GM21737 (cell line): ENCODE data around the gene ZBTB7C.

Experiments
- ATAC-seq: cut with Tn5 transposase; IDR thresholded peaks from one replicate; pipeline ENCODE4 v1.9.1; 2021; ENCODE audit warnings: mild to moderate bottlenecking, moderate library complexity; ENCODE audit not compliant: unreplicated experiment

The ZBTB7C gene

GRCh38 chr18:48265328-48265727, 143.9 kb downstream of the ZBTB7C start:
- no peak for ATAC-seq

DNA sequence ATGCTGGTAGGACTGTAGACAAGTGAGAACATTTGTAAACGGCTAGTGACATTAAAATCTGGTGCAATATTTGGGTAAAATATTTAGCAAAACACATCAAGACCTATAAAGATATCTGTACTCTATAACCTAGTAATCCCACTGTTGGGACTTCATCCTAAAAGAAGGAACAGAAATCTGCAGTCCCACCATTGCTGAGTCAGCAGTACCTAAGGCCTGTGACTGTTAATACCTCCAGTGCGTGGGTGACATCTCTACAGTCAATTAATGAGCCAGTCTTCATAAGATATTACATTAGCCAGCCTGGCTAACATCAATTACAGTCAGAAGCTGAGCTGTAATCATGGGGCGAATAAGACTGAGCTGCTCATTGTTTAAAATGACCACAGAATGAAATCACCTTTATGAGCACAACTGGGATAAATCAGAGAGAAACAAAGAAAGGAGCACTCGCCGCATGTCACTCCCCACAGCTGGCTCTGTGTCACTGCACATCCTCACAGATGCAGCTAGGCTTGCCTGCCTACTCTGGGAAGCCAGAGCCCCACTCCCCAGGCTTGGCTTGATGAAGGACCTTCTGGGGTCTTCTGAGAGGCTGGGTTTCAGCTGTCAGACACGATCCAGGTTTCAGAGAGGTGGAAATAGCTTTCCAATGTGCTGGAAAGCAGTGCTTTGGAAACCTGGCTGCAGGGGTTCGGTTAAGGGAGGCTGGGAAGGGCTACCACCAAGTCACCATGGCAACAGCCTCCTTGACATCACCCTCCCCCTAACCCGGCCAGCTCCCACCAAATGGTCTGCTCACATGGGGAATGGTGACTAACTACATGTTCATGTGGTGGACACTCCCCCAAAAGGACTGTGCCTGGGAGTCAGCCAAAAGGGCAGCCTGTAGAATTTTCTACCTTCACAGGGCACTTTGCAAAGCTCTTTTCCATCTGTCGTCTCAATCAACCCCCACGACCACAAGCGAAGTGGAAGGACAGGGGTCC, 145.0 kb downstream of the ZBTB7C start:
- ATAC-seq, result no peak

- ATAC-seq, result no peak
Measured at GRCh38 chr18:48263192-48263853, 145.9 kb downstream of the ZBTB7C start.

- no peak for ATAC-seq
Measured at GRCh38 chr18:48260237-48260636, 148.9 kb downstream of the ZBTB7C start.

DNA sequence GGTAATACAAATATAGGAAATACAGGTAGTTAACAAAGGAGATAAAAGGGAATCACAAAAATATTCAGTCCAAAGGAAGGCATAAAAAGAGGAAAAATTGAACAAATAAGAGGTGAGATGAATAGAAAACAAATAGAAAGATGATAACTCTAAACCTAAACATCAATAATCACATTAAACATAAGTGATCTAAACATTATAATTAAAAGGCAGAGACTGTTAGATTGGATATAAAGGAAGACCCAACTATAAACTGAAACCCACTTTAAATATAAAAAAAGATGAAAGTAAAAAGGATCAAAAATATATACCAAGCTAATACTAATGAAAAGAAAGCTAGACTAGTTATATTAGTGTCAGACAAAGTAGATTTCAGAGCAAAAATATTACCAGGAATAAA, 152.3 kb downstream of the ZBTB7C start:
- ATAC-seq, result no peak

DNA sequence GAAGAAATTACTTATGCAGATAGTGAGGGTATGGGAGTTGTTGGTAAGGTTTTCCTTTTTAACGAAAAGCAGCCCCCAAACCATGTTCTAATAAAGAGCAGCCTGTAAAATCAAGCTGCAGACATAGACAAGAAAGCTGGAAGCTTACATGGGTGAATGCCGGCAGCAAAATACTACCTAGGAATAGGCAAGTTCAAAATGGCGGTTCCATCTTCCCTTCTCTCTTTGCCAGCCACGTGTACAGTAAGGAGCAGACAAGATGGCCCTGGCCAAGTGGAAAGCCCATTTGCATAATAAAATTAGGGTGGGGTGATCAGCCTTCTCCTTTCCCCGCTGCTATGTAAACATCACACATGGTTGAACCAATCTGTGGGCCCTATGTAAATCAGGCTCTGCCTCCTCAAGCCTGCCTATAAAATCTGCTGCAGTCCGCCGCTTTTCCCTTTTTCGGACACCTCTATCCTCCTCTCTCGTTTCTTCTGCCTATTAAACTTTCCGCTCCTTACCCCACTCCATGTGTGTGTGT, 155.0 kb downstream of the ZBTB7C start:
- no peak for ATAC-seq

DNA sequence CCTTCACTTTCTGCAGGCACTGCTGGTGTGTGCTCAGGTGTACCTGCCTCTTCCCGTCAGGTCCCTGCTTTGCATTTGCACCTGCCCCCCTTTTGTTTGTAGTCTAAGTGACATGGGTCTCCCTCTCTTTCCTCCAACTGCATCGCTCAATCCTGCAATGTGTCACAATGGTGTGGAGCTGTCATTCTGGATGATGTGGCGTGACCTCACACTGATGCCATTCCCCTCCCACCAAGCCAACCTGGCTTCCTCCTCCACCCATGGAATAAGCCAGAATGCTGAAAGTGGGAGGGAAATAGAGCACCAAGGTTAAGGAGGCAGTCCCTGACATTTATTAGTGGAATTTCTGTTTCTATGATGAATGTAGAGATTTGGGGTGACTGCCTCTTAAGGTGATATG, 156.7 kb downstream of the ZBTB7C start:
- no peak for ATAC-seq

DNA sequence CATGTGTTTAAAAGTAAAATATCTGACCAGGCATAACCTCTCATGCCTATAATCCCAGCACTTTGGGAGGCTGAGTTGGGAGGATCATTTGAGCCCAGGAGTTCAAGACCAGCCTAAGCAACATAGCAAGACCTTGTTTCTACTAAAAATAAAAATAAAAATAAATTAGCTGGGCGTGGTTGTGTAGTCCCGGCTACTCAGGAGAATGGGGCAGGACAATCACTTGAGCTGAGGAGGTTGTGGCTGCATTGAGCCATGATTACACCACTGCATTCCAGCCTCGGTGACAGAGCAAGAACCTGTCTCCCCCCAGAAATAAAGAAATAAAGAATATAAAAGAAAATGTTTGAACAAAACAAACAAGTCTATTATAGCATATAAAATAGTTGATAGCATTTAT, 158.3 kb downstream of the ZBTB7C start:
- no peak for ATAC-seq

- ATAC-seq, result no peak
Measured at GRCh38 chr18:48250362-48250907, 158.7 kb downstream of the ZBTB7C start.

DNA sequence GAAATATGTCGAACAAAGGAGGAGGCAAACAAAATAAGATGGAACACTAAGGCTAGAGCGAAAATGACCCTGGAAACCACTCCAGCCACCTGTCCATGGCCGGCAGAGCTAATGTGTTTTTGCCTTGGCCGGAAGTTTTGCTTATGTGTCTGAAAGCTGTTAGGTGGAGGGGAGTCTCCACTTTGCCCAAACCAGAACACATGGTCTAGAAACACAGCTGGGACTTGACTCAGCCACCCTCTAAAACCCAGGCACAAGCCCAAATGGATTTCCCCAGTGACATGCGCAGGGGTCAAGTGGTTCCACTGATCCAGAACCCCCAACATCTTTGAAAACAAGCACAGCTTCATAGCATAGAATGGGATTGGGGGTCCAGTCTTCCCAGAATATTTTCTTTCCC, 159.3 kb downstream of the ZBTB7C start:
- ATAC-seq, result no peak

- ATAC-seq, result no peak
Measured at GRCh38 chr18:48244530-48244929, 164.7 kb downstream of the ZBTB7C start.

DNA sequence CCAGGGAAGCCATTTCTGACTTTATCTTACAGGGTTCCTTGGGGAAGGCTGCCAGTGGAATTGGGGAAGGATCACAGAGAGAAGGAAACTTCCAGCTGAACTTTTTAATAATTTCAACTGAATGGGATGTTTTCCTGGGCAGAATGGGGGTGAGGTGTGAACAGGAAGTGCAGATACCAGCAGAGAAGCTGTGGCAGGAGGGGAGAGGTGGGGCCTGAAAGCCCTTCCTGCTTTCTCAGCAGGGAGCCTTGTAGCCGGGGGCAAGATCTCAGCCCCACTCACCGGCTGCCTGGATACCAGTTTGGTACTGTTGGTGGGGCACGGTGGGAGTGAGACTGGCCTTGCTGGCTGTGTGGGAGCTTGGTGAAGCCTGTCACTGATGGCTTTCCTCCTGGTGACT, 170.5 kb downstream of the ZBTB7C start:
- no peak for ATAC-seq

DNA sequence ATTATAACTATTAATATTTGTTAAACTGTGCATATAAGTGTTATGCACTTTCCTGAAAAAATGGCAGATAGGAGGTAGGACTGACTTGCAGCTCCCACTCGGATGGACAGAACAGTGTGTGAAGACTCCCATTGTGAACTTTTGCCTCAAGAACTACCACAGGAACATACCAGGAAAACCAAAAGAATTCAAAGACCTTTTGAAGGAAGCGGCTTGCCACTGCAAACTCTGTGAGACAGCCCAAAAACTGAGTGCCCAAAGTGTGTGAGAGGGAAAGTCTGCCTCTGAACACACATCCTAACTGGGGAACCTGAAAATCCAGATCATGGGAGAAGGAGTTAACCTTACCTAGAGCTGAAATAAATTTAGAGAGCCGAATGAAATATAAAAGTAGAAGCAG, 171.0 kb downstream of the ZBTB7C start:
- ATAC-seq, result no peak

DNA sequence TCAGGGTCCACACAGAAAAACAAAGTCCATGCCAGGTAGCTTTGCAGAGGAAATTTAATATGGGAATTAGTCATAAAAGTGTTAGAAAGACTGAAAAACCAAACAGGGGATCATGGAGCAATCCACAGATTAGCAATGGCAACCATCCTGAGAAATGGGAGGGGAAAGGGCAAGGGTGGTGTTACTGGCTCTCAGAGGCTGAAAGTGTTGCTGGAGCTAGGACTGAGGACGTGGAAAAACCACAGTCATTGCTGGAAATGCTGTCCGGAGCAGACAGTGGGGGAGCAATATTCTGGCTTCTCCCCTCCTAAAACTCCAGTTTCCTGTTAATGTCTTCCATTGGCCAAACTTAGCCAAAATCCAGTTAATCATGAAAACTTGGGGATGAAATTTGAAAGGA, 172.4 kb downstream of the ZBTB7C start:
- ATAC-seq, result no peak

- ATAC-seq, result no peak
Measured at GRCh38 chr18:48230467-48231113, 178.6 kb downstream of the ZBTB7C start.

GRCh38 chr18:48229552-48229981, 179.6 kb downstream of the ZBTB7C start:
- no peak for ATAC-seq

DNA sequence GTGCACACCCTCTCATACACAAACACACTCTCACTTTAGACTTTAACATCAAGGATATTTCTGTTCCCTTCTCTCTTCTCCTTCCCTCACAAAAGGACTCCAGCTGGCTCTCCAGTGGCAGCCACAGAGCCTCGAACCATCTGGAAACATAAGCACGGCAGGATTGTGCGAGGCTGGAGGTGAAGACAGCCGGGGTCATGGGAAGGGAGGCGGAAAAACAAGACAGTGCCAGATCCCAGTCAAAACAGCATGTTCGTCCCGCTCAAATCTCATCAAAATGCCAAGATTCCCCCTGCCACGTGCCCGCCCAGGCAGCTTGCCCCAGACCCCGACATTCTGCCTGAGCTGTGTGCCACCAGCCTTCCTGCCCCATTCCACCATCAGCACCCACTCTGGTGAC, 180.3 kb downstream of the ZBTB7C start:
- no peak for ATAC-seq

DNA sequence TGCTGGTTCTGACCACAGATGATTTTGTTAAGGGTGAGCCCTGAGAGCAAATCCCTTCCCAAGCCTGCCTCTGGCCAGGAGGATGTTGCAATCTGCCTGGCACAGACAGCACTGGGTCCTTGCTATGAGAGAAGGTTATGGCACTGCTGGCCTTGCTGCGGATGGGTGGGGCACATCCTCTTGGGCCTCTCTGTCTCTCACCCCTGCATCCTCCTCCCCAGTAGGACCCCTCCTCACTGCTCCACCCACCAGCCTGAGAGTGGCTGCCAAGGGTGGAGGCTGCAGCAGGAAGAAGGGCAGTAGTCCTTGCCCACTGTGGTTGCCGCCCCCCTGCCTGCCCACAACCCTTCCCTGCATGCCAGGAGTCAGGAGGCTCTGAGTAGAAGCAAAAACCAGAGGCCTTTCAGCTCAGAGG, 180.9 kb downstream of the ZBTB7C start:
- ATAC-seq, result no peak

DNA sequence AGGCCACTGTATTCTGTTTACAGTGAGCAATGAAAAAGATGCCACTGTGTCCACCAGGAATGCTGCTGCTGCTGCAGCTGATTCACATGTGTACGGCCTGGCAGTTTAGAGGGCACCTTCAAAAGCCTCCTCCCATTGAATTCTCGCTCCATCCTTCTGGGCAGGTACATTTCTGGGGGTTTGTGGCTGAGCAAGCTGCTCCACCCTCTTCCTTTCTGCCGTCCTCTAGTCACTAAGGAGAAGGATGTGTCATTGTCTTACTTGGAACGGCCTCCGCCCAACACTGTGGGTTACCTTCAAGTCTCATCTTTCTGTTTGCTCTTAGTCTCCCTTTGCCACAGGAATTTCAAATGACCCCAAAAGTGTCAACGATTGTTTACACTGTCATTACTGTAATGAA, 182.0 kb downstream of the ZBTB7C start:
- ATAC-seq, result no peak

DNA sequence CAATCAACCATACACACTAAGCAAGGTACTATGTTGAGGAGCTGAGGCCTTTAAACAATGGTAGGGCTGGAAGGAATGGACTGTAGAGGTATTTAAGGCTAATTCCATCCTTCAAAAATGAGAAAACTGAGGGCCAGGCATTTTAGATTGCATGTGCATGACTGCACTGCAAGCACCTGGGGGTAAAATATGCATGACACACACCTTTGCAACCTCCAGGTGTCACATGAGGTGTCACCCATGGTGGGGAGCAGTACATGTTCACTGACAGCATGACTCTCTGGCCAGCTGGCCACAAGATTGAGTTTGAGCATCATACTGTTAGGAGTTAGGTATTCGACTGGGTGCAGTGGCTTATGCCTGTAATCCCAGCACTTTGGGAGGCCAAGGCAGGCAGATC, 182.8 kb downstream of the ZBTB7C start:
- no peak for ATAC-seq

GRCh38 chr18:48222118-48222517, 187.1 kb downstream of the ZBTB7C start:
- ATAC-seq, result no peak
